Activated naive CD4-positive, alpha-beta T cell treated with anti-CD3 and anti-CD28 coated beads for 36 hours (primary cell): Measurements from ENCODE around the gene REEP1. TPM values are rescaled to one million over a fixed set of nuclear protein-coding genes. Genes with fewer than 3 reads are reported as not detected.

ENCODE experiments used
- microRNA-seq: library from miRNA; unstranded; fragments of <30 nt; microRNA quantifications from one replicate; pipeline ENCODE4 v1.2.0, GENCODE V29; 2022; ENCODE audit warnings: borderline microRNAs expressed, borderline replicate concordance
- total RNA-seq, 2 experiments: library from RNA; stranded (reverse); gene quantifications; one replicate each; pipeline ENCODE4 v1.2.3, GENCODE V29; 2021

The REEP1 gene
- total RNA-seq, 2 experiments from 2014 or later = 0.19 to 0.37 TPM

Small RNAs within 50 kb of the gene (microRNA-seq; reads per million reads assigned to microRNA genes)
- gene MIR4779 = not detected

Other genes starting within 250 kb of the REEP1 start
- 10 to 100 TPM; 25.3 to 27.1 TPM for gene POLR1A, start 231.7 kb downstream of the REEP1 start, total RNA-seq
- 100 to 1,000 TPM; 195 to 200 TPM for gene PTCD3, start 231.4 kb downstream of the REEP1 start, total RNA-seq
- 100 to 1,000 TPM; 164 to 168 TPM for gene IMMT, start 142.2 kb downstream of the REEP1 start, total RNA-seq
- gene MRPL35, start 138.2 kb downstream of the REEP1 start, total RNA-seq = 10 to 100 TPM; 63.0 to 65.0 TPM
- 10 to 100 TPM; 47.3 to 49.9 TPM for gene KDM3A, start 103.7 kb upstream of the REEP1 start, total RNA-seq
- gene CHMP3, start 225.8 kb upstream of the REEP1 start, total RNA-seq = 10 to 100 TPM; 27.0 to 29.6 TPM